Renal cortical epithelial cell (primary cell): ENCODE measurements around the gene FN1. TPM values are rescaled to one million over a fixed set of nuclear protein-coding genes. Genes with fewer than 3 reads are reported as not detected.
"Not testable (repeated sequence)": the region's sequence is repeated elsewhere in the genome, so short reads cannot be mapped to it uniquely, and the experiment has no call there.

Experiments used
- DNase-seq: peaks from one replicate; pipeline ENCODE4 v3.0.0-alpha.2; 2011; ENCODE audit warnings: low read depth
- total RNA-seq: library from RNA; depleted of rRNA; stranded (reverse); fragments of >200 nt; gene quantifications from 2 replicates; pipeline ENCODE4 v1.2.3, GENCODE V29; 2014

The FN1 gene
- total RNA-seq, 1 donor from 2014 or later, result 9,084 TPM

DNA sequence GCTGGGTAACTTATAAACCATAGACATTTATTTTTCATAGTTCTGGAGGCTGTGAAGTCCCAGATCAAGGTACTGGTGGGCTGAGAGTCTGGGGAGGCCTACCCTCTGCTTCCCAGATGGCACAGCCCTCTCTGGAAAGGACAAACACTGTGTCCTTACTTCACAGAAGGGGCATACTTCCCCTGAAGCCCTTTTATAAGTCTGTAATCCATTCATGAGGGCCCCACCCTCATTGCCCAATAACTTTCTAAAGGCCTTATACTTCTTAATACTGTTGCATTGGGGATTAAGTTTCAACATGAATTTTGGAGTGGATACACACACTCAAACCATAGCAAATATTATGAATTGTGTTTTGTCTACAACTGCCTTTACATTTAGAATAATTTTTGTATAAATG is 88.0 kb downstream of the FN1 start:
- no peak for DNase-seq

DNA sequence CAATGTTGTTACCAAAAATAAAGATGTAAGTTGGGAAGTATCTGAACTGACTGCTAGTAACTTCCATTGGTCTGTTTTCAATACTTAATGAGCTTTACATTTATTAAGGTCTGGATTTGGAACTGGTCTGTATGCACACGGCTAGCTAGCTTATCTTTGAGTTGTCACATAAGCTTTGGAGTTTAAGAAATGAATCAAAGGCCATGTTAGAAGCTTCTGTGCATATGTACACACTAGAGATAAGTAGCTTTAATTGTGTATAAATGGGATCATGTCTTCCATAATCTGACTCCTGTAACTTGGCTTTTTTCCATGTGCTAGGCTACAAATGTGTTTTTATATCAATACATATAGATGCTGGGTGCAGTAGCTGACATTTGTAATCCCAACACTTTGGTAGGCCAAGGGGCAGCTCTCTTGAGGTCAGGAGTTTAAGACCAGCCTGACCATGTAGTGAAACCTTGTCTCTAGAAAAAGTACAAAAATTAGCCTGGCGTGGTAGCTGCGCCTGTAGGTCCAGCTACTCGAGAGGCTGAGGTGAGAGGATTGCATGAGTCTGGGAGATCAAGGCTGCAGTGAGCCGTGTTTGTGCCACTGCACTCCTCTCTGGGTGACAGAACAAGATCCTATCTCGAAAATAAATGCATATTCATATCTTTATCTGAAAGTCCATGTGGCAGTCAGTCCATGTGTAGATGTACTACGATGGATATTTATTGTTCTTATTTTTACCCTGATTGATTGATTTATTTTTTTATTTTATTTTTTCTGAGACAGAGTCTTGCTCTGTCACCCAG is 96.8 kb downstream of the FN1 start:
- DNase-seq, result no peak

DNA sequence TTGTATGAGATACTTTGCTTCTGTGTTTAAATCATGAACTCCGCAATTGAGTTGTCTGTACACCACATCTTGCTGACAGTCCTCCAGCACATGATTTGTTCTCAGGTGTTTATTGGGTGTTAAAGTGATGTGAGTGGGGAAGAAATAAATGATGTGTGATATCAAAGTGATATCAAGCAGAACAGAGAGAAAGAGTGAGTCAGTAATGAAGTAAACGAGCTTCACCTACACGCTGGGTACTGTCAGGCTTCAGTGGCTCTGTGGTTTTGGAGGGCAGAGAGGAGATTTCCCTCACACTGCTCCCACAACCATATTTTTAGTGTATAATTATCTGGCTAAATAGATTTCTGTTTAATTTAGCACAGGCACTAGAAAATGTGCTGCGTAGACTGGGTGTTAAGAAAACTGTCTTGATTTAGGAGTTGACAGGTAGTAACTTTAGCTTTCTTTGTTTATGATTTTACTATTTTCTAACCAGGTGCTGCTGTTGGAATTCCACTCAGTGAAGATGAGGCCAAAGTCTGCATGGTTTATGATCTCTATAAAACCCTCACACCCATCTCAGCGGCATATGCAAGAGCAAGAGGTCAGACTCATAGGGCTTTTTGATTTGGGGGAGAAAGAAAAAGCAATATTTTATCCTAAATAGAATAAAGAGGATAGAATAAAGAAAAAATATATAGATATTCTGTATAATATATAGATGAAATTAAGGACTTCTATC is 102.8 kb downstream of the FN1 start:
- peak; percentile 95 for DNase-seq

DNA sequence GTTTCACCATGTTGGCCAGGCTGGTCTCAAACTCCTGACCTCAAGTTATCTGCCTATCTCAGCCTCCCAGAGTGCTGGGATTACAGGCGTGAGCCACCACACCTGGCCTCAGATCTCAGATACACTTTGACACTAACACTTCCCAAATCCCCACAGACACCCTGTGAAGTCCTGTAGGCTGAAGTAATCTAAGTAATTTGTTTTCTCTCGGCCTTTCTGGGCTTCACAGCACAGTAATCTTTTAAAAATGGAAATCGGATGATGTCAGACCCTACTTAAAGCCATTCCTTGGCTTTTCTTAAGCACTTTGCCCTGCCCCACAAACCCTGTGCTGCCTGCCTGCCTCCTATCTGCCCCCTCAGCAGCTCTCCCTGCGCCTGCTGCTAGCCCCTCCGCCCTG is 107.8 kb downstream of the FN1 start:
- DNase-seq, result no peak

DNA sequence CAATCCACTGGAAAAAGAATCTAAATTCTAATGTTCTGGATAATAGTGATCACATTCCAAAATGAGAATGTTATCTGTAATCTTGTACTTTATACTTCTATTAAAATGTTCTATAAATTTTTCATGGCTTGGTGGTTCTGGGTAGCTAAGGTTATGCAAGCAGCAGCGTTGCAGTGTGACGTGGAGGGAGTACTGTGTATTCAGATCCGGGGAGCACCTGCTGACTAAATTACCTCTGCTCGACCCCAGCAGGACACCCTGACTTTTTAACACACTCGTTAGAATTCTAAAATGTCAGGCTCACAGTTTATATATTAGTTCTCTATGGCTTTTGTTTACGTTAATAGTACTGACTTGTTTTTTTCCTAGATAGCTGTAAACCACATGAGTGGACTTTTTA is 111.1 kb downstream of the FN1 start:
- DNase-seq, result no peak

DNA sequence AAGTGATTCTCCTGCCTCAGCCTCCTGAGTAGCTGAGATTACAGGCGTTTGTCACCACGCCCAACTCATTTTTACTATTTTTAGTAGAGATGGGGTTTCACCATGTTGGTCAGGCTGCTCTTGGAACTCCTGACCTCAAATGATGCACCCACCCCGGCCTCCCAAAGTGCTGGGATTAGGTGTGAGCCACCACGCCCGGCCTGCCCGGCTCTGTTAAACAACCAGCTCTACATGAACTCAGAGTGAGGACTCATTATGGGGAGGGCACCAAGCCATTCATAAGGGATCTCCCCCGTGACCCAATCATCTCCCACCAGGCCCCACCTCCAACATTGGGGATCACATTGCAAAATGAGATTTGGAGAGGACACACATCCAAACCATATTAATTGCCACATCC is 115.2 kb downstream of the FN1 start:
- no peak for DNase-seq

DNA sequence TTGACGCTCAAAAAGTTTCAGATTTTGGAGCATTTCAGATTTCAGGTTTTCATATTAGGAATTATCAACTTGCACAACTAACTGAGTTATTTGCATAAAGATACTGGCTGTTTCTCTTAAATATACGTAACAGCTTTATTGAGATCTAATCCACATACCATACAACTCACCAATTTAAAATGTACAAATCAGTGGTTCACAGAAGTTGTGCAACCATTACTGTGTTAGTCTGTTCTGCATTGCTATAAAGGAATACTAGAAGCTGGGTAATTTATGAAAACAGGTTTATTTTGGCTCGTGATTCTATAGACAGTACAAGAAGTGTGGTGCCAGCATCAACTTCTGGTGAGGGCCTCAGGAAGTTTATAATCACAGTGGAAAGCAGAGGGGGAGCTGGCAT is 115.8 kb downstream of the FN1 start:
- no peak for DNase-seq

DNA sequence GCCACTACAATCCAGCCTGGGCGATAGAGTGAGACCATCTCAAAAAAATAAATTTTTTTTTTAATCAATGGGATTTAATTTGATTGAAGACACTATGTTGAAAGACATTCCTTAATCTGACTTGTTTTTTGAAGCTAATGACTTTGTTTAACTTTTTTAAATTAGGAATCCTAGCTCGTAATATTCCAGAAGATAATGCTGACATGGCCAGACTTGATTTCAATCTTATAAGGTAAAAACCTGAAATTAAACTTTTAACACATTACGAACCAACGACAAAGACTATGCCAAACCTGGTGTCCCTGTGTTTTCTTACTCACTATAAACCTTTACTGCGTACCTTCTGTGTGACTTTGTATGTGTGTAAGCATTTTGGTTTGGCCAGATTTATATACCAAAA is 116.4 kb downstream of the FN1 start:
- no peak for DNase-seq

DNA sequence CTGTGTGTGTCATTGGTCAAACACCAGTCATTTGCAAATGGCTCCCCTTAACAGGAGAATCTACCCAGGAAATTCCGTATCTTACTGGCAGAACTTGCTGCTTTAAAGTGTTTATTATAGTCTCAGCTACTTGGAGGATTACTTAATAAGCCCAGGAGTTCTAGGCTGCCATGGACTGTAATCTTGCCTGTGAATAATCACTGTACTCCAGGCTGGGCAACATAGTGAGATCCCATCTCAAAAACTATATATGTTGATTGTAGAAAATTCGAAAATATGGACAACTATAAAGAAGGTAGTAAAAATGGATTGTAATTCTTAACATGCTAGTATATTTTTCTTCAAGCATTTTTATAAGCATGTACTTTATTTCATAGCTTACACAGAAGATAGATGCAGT is 119.5 kb downstream of the FN1 start:
- DNase-seq, result no peak

DNA sequence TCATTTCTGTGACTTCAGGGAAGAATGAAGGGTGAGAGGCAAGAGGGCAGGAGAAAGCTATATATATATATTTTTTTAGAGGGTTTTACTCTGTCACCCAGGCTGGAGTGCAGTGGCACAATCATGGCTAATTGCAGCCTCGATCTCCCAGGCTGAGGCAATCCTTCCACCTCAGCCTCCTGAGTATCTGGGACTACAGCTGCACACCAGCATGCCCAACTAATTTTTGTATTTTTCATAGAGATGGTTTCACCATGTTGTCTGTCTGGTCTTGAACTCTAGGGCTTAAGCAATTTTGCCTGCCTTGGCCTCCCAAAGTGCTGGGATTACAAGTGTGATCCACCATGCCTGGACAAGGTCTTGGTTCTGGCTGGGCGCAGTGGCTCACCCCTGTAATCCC is 120.6 kb downstream of the FN1 start:
- DNase-seq, result no peak

DNA sequence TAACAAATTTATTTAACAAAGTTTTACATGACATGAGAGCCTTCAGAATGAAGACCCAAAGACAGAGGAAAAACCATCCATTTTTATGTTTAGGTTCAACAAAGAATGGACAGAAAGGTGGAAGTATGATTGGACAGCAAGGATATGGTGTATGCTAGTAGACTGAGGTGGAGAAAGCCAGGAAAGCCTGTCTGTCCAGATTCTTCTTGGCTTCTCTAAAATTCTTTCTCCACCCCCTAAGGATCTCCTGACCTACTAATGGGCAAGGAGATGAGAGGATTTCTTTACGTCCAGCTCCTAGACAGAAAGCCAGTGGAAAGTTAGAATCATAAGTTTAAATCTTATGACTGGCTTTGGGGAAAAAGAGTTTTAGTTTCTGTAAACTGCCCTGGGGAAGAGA is 121.0 kb downstream of the FN1 start:
- DNase-seq, result no peak

DNA sequence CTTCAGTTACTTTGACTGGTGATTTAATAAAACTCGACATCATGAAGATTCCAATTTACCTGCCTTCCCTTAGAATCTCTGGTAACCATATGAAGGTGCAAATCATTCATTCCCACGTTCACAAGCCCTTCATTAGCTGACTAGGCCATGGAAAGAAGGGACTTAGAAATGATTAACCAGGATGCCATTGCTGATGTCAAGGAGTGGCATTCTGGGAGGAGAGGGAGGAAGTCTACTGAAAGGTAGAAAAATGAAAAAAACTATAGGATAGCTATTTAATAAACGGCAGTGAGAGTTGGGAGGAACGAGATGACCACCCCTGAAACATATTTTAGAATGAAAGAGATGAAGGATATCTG is 122.6 kb downstream of the FN1 start:
- peak; percentile 38 for DNase-seq

DNA sequence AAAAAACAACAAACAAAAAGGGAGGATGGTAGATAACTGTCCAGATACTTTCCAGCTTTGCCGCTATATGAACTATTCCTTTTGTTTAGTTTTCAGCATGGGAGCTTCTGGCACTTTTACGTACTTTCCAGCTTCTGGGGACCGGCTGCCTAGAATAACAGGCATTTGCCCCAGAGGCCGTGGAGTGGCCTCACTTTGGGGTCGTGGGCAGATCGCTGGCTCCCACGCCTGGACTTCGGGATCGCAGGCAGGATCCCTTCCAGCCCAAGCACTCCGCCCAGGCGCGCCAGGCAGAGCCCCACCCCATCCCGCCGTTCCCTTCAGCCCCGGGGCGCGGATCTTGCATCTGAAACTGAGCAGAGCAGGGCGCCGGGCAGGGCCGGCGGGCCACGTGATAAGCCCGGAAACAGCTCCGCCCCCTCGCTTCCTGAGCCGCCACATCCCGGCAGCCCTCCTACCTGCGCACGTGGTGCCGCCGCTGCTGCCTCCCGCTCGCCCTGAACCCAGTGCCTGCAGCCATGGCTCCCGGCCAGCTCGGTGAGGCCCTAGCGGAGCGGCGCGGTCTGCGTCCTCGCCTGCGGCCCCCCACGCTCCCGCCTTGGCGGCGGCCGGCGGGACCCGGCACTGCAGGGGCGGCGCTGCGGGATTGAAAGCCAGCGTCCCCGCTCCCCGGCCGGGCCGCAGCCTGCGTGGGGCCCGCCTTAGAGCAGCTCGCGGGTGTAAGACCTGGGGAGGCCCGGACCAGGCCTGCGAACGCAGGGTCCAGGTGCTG is 124.1 kb downstream of the FN1 start, which contains the start of gene ATIC:
TSS of gene ATIC (plus strand) at position 435 of the 772 bp plus-strand sequence. CDS start at position 519, 84 bp downstream.
- peak; percentile 87 for DNase-seq

DNA sequence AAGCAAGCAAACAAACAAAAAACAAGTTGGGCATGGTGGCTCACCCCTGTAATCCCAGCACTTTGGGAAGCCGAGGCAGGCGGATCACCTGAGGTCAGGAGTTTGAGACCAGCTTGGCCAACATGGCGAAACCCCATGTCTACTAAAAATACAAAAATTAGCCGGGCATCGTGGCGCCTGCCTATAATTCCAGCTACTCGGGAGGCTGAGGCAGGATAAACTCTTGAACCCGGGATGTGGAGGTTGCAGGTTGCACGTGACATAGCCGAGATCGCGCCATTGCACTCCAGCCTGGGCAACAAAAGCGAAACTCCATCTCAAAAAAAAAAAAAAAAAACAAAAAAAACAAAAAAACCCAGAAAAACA is 124.6 kb downstream of the FN1 start:
- not testable (repeated sequence) for DNase-seq

Other genes with a start within 250 kb of the FN1 start
- 32.0 and 90.1 TPM in 2 replicates for gene ATIC, start 124.0 kb downstream of the FN1 start, total RNA-seq